Gastroesophageal sphincter (tissue), 4 donors: ENCODE measurements around the gene EPHA8. TPM values are rescaled to one million over a fixed set of nuclear protein-coding genes. Genes with fewer than 3 reads are reported as not detected.

Experiments used
- ATAC-seq: fragments of 150-250 bp; one replicate; pipeline ENCODE4 v1.9.1; 2016; ENCODE audit warnings: mild to moderate bottlenecking, moderate library complexity
- H3K27ac ChIP-seq, 4 donors: fragments of 200-600 bp; sonication (generic) in 3 of 4; 1 replicate in 3 of 4; 2 replicates in 1 of 4; pipeline ENCODE4 v1.5.1; 2016 to 2019
- H3K27me3 ChIP-seq: fragments of 200-600 bp; sonication (generic); one replicate; pipeline ENCODE4 v1.5.1; 2019
- H3K36me3 ChIP-seq, 2 donors: fragments of 200-600 bp; sonication (generic); one replicate each; pipeline ENCODE4 v1.5.1; 2019; ENCODE audit warnings: control low read depth in 1 of 2
- H3K4me1 ChIP-seq, 3 donors: fragments of 200-600 bp; sonication (generic); 1 replicate in 2 of 3; 2 replicates in 1 of 3; pipeline ENCODE4 v1.5.1; 2016 to 2019; ENCODE audit warnings: control low read depth in 2 of 3
- H3K4me3 ChIP-seq, 2 donors: fragments of 200-600 bp; sonication (generic); one replicate each; pipeline ENCODE4 v1.5.1; 2019; ENCODE audit warnings: mild to moderate bottlenecking in 1 of 2, moderate library complexity in 1 of 2
- H3K9me3 ChIP-seq, 3 donors: fragments of 200-600 bp; sonication (generic); one replicate each; pipeline ENCODE4 v1.5.1; 2017 to 2019; ENCODE audit warnings: control low read depth in 2 of 3
- EP300 ChIP-seq: sonication (generic); formaldehyde crosslinking; IDR thresholded peaks from one replicate; pipeline ENCODE4 v1.6.1; 2017; ENCODE audit warnings: antibody characterized with exemption, mild to moderate bottlenecking
- POLR2A ChIP-seq, 2 donors: fragments of 450-650 bp; IDR thresholded peaks; one replicate each; pipeline ENCODE4 v1.6.1; 2017; ENCODE audit warnings: antibody characterized with exemption in 2 of 2, mild to moderate bottlenecking in 2 of 2, moderate library complexity in 1 of 2
- POLR2AphosphoS5 ChIP-seq: sonication (generic); formaldehyde crosslinking; IDR thresholded peaks from one replicate; pipeline ENCODE4 v1.6.1; 2017; ENCODE audit warnings: antibody characterized with exemption
- WGBS, 2 donors: methylation state at CpG; one replicate each; pipeline ENCODE4 v1.1.5; 2018; ENCODE audit warnings: low coverage in 1 of 2; 5-methylcytosine and 5-hydroxymethylcytosine counted together
- total RNA-seq, 4 donors: library from RNA; depleted of rRNA; stranded (reverse); fragments of >200 nt; gene quantifications; one replicate each; pipeline ENCODE4 v1.1.0, GENCODE V29; 2016
- TF ChIP-seq, protein P1 (sequence below), 4 experiments: fragments of 200-600 bp in 2 of 4; fragments of 450-650 bp in 2 of 4; sonication (generic) in 1 of 4; IDR thresholded peaks; one replicate each; pipeline ENCODE4 v1.5.1; 2017 to 2019; ENCODE audit warnings: antibody characterized with exemption in 4 of 4, mild to moderate bottlenecking in 2 of 4, moderate library complexity in 2 of 4

The EPHA8 gene
- total RNA-seq, 4 donors from 2014 or later: 0.08 to 0.37 (median 0.13) TPM; not detected in 1

GRCh38 chr1:22618056-22618455 lies 54.8 kb downstream of the EPHA8 start:
- Histone ChIP-seq H3K27ac (no peak overlapping the region), H3K27me3 (peaks cover 99% of the 10 kb centered on the region), H3K9me3 (no peaks in the 10 kb centered on the region), H3K4me1 (no peaks in the 10 kb centered on the region), H3K4me3 (no peak overlapping the region), H3K36me3 (no peaks in the 10 kb centered on the region)
- WGBS, 2 donors: no CpG with 5 or more reads among the region's 16 CpGs
- ATAC-seq: no peak
- TF ChIP-seq POLR2AphosphoS5: no peak
- no peak for TF ChIP-seq POLR2A (IDR thresholded peaks at IDR 0.05)
- TF ChIP-seq EP300: no peak
- TF ChIP-seq, protein P1, sequence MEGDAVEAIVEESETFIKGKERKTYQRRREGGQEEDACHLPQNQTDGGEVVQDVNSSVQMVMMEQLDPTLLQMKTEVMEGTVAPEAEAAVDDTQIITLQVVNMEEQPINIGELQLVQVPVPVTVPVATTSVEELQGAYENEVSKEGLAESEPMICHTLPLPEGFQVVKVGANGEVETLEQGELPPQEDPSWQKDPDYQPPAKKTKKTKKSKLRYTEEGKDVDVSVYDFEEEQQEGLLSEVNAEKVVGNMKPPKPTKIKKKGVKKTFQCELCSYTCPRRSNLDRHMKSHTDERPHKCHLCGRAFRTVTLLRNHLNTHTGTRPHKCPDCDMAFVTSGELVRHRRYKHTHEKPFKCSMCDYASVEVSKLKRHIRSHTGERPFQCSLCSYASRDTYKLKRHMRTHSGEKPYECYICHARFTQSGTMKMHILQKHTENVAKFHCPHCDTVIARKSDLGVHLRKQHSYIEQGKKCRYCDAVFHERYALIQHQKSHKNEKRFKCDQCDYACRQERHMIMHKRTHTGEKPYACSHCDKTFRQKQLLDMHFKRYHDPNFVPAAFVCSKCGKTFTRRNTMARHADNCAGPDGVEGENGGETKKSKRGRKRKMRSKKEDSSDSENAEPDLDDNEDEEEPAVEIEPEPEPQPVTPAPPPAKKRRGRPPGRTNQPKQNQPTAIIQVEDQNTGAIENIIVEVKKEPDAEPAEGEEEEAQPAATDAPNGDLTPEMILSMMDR (IDR thresholded peaks at IDR 0.05): no peak

- peaks cover 99% of the 10 kb centered on the region for H3K27me3 ChIP-seq
- WGBS, 2 donors: 72 to 73% methylated on average over 3 to 6 of the region's 7 CpGs
Measured at GRCh38 chr1:22619252-22619651, 56.0 kb downstream of the EPHA8 start.

GRCh38 chr1:22619798-22620197 lies 56.5 kb downstream of the EPHA8 start:
- Histone ChIP-seq H3K4me3 (no peak overlapping the region), H3K27me3 (peaks cover 99% of the 10 kb centered on the region), H3K36me3 (no peaks in the 10 kb centered on the region), H3K4me1 (no peaks in the 10 kb centered on the region), H3K9me3 (no peaks in the 10 kb centered on the region), H3K27ac (no peak overlapping the region)
- TF ChIP-seq, protein P1 (IDR thresholded peaks at IDR 0.05): no peak
- TF ChIP-seq EP300 (no peak), POLR2AphosphoS5 (no peak), POLR2A (IDR thresholded peaks at IDR 0.05) (no peak)
- 36% methylated on average over 10 of the region's 12 CpGs; no CpG with 5 or more reads in 1 of the 2 donors for WGBS, 2 donors
- no peak for ATAC-seq

More at GRCh38 chr1:22619252-22619651, 56.0 kb downstream of the EPHA8 start:
- no peak for ATAC-seq
- TF ChIP-seq, protein P1 (IDR thresholded peaks at IDR 0.05): no peak
- TF ChIP-seq POLR2AphosphoS5 (no peak), POLR2A (IDR thresholded peaks at IDR 0.05) (no peak), EP300 (no peak)
- no peak overlapping the region for H3K4me3 ChIP-seq
- H3K27ac ChIP-seq: no peak overlapping the region
- H3K36me3 ChIP-seq: no peaks in the 10 kb centered on the region
- H3K9me3 ChIP-seq: no peaks in the 10 kb centered on the region
- no peaks in the 10 kb centered on the region for H3K4me1 ChIP-seq

- no peaks in the 10 kb centered on the region for H3K36me3 ChIP-seq
- WGBS, 2 donors: no CpG with 5 or more reads among the region's 4 CpGs
- H3K9me3 ChIP-seq: no peaks in the 10 kb centered on the region
- no peak overlapping the region for H3K27ac ChIP-seq
- no peak overlapping the region for H3K4me3 ChIP-seq
- H3K27me3 ChIP-seq: peaks cover 99% of the 10 kb centered on the region
- TF ChIP-seq, protein P1 (IDR thresholded peaks at IDR 0.05): no peak
- TF ChIP-seq POLR2AphosphoS5 (no peak), EP300 (no peak)
- no peak for ATAC-seq
- H3K4me1 ChIP-seq: no peaks in the 10 kb centered on the region
Measured at GRCh38 chr1:22621761-22622160, 58.5 kb downstream of the EPHA8 start.

DNA sequence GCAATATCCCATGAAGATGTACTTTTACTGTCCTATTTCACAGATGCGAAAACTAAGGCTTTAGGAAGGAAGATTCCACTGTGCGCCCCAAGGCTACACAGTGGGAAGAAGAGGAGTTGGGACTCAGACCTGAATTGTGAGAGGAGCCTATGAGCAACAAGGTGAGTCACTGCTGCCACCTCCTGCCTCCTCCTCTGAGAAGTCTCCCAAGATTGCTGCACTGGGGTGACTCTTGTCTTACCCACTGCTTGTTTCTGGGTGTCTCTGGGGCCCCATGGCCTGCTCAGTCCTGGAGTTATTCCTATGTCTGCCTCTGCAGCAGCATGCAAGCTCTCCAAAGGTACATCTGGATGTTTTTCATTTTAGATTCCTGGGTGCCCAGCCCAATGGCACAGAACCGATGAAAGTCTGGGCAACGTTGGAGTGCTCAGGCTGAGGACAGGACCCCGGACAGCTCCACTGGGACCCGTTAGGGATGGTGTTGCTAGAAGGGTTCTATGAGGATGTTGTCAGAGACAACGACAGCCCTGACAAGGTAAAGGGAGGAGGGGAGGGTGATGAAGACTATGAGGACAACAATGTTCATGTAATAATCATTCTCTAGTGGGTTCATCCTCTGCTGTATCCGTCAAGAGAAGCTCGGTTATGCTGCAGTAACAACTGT lies 62.1 kb downstream of the EPHA8 start:
- H3K4me1 ChIP-seq: no peaks in the 10 kb centered on the region
- H3K4me3 ChIP-seq: no peak overlapping the region
- no peak overlapping the region for H3K27ac ChIP-seq
- ATAC-seq: no peak
- H3K36me3 ChIP-seq: no peaks in the 10 kb centered on the region
- 0 to 33% methylated on average over 3 to 6 of the region's 9 CpGs for WGBS, 2 donors
- no peak for TF ChIP-seq POLR2A (IDR thresholded peaks at IDR 0.05)
- no peak for TF ChIP-seq POLR2AphosphoS5
- TF ChIP-seq, protein P1 (IDR thresholded peaks at IDR 0.05): no peak
- no peak for TF ChIP-seq EP300
- H3K27me3 ChIP-seq: peaks cover 94% of the 10 kb centered on the region
- H3K9me3 ChIP-seq: no peaks in the 10 kb centered on the region
